Memory B cell (primary cell): ENCODE results near the gene LRMDA.

Source experiments
- ATAC-seq: fragments of 150-1000 bp; cut with Tn5 transposase; 2 replicates; pipeline ENCODE4 v1.10.0; 2021; ENCODE audit warnings: low read depth, mild to moderate bottlenecking, moderate library complexity
- DNase-seq, 2 donors: peaks; one replicate each; pipeline ENCODE4 v3.0.0; 2022; ENCODE audit warnings: low spot score in 2 of 2
- H3K27ac Mint-ChIP-seq: one replicate; pipeline ENCODE4 v1.8.0; 2022; ENCODE audit warnings: mild to moderate bottlenecking, moderate library complexity, mixed read lengths
- H3K27me3 Mint-ChIP-seq: one replicate; pipeline ENCODE4 v1.8.0; 2022; ENCODE audit warnings: mixed read lengths
- H3K36me3 Mint-ChIP-seq: one replicate; pipeline ENCODE4 v1.8.0; 2022; ENCODE audit warnings: mild to moderate bottlenecking, mixed read lengths
- H3K4me1 Mint-ChIP-seq: one replicate; pipeline ENCODE4 v1.8.0; 2022; ENCODE audit warnings: mixed read lengths
- H3K4me3 Mint-ChIP-seq: one replicate; pipeline ENCODE4 v1.8.0; 2022; ENCODE audit warnings: mild to moderate bottlenecking, moderate library complexity, mixed read lengths
- H3K9me3 Mint-ChIP-seq: one replicate; pipeline ENCODE4 v1.8.0; 2022; ENCODE audit warnings: mixed read lengths

The LRMDA gene

DNA sequence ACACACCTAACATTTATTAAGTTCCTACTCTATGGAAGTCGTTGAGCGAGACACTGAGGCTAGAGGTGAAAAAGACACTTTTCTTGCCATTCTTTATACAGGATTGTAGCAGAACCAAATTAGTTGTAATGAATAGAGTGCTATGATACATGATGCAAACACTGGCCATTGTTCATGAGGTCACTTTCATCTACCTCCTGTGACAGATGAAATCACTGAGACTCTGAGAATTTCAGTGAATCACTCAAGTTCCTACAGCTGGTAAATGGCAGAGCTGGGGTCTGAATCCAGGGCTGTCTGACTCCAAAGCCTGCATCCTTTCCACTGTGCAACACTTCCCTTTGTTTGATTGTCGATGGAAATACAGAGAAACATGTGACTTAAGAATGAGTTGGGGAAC lies 657.6 kb downstream of the LRMDA start:
- Mint-ChIP-seq H3K36me3 (no peaks in the 10 kb centered on the region), H3K27me3 (peaks cover 2% of the 10 kb centered on the region), H3K4me3 (no peak overlapping the region), H3K9me3 (peaks cover 4% of the 10 kb centered on the region), H3K27ac (no peak overlapping the region), H3K4me1 (no peaks in the 10 kb centered on the region)
- no peak for DNase-seq
- ATAC-seq = no peak

GRCh38 chr10:76089556-76090180 lies 658.2 kb downstream of the LRMDA start:
- no peak for ATAC-seq

DNA sequence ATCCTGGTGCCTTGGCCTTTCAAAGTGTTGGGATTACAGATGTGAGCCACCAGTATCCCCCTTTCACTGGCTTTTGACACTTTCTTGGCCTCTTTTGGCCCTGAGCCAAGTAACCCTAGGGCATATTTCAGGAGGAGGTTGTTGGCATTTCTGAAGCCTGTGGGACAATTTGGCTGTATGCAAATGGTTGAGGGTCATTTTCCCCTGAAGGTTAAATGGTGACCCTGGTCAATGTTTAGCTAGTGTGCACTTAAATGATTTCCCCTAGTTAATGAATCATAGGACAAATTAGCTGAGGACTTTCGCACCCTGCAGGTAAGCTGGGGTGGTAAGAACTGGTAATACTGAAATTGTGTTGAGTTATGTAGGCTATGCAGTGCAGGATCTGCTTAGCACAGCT lies 660.5 kb downstream of the LRMDA start:
- DNase-seq = no peak
- Mint-ChIP-seq H3K27me3 (no peaks in the 10 kb centered on the region), H3K27ac (no peak overlapping the region), H3K36me3 (no peaks in the 10 kb centered on the region), H3K4me3 (no peak overlapping the region), H3K4me1 (no peaks in the 10 kb centered on the region), H3K9me3 (peaks cover 4% of the 10 kb centered on the region)
- ATAC-seq = no peak

More at GRCh38 chr10:76089556-76090180, 658.2 kb downstream of the LRMDA start:
- Mint-ChIP-seq H3K4me1 (no peaks in the 10 kb centered on the region), H3K27ac (no peak overlapping the region), H3K36me3 (no peaks in the 10 kb centered on the region), H3K9me3 (peaks cover 4% of the 10 kb centered on the region), H3K4me3 (no peak overlapping the region), H3K27me3 (peaks cover 2% of the 10 kb centered on the region)
- no peak for DNase-seq

GRCh38 chr10:76106611-76107010 lies 675.2 kb downstream of the LRMDA start:
- ATAC-seq (no peak), DNase-seq (no peak)
- H3K9me3 Mint-ChIP-seq = peaks cover 3% of the 10 kb centered on the region
- H3K27ac Mint-ChIP-seq = no peak overlapping the region
- peaks cover 1% of the 10 kb centered on the region for H3K27me3 Mint-ChIP-seq
- H3K4me3 Mint-ChIP-seq = no peak overlapping the region
- no peaks in the 10 kb centered on the region for H3K36me3 Mint-ChIP-seq
- H3K4me1 Mint-ChIP-seq = no peaks in the 10 kb centered on the region

DNA sequence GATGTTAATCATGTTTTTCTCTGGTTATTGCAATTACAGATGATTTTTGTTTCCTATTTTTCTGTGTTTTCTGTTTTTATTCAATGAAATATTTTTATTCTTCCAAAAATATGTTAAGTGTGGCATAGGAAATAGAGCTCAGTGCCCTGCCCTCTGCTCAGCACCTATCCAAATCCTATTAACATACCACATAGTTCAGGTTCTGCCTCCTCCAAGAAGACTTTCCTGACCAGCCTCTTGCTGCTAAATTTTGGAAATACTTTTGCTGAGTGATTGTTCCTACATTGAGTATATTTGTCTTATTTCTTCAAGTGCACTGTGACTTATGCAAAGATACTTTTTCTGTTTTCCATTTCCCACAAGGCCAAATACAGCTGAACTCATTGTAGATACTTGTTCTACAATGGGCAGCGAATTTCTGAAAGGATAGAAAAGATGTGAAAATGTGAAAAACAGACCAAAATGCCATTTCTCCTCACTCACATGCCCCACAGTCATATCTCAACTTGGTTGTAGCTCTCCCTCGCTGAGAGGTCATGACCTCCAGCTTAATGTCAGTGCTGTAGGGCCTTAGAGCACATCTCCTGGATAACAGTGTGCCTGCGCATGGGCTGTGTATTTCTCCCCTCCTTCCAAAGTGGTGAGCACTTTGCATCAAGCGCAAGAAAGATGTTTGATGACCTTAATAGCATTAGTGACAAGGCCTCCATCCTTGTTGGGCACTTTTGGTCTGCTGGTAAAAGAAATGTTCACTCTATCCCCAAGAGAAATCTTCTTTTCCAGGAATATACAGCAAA lies 677.3 kb downstream of the LRMDA start:
- no peak for DNase-seq
- Mint-ChIP-seq H3K4me1 (no peaks in the 10 kb centered on the region), H3K9me3 (peaks cover 3% of the 10 kb centered on the region), H3K27me3 (peaks cover 1% of the 10 kb centered on the region), H3K36me3 (no peaks in the 10 kb centered on the region), H3K27ac (no peak overlapping the region), H3K4me3 (no peak overlapping the region)
- ATAC-seq = no peak

DNA sequence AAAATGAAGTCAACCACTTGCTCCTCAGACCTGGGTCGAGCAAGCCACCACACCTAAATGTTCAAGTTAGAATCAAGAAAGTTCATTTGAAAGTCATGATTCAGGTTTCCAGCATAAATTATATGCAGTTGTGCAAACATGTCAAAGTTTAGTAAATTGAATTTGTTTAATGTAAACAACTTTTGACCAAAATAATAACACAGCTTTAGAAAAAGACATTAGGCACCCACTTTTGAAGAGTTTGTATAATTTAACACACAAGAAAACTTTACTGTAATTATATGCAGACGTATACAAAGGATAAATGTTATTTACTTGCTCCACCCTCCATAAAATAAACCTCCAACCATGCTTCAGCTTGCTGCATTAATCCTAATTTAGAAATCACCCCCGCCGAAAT lies 680.0 kb downstream of the LRMDA start:
- no peak overlapping the region for H3K4me3 Mint-ChIP-seq
- H3K9me3 Mint-ChIP-seq = no peaks in the 10 kb centered on the region
- no peak for ATAC-seq
- DNase-seq = no peak
- H3K27me3 Mint-ChIP-seq = peaks cover 1% of the 10 kb centered on the region
- H3K36me3 Mint-ChIP-seq = no peaks in the 10 kb centered on the region
- no peaks in the 10 kb centered on the region for H3K4me1 Mint-ChIP-seq
- no peak overlapping the region for H3K27ac Mint-ChIP-seq

DNA sequence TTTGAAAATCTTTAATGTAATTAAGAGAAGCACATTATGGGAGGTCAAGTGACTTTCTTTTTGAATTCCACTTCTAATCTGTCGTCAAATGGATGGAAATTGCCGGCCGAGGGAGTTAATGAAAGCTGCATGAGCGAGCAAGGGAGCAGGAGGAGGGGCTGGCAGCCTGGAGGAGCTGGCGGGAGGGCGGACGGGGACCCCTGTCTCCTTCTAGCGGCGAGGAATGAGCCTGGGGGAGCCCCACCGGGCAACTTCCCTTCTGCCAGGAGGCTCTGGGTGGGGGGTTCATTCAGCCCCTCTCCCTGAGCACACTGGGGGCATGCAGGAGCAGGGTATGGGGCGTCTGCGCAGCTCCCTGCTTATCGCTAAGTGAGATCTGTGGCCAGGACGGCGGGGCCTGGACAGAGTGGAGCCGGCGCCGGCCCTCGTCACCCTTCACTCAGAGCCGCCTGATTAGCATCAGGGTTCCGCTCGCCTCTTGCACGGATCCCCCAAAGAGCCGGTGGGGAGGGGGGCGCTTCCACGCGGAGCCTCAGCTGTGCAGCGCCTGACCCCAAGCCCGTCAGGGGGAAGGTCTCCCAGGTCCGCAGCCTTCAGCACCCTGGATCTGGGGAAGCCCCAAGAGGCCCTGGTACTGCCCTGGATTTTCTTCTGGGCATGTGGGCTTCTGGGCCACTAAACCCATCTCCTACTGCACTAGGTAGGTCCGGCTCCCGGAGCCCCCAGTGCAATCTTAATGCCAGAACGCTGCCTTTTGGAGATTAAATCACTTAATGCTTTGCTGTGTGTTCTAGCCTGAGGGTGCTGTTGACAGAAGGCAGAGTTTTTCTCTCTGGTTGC lies 680.8 kb downstream of the LRMDA start:
- Mint-ChIP-seq H3K4me1 (no peaks in the 10 kb centered on the region), H3K27ac (no peak overlapping the region), H3K4me3 (no peak overlapping the region), H3K36me3 (no peaks in the 10 kb centered on the region), H3K27me3 (peaks cover 1% of the 10 kb centered on the region), H3K9me3 (no peaks in the 10 kb centered on the region)
- DNase-seq (no peak), ATAC-seq (no peak)

- H3K27me3 Mint-ChIP-seq = peaks cover 1% of the 10 kb centered on the region
- no peak for DNase-seq
These were observed 681.4 kb downstream of the LRMDA start for GRCh38 chr10:76112826-76113150.

DNA sequence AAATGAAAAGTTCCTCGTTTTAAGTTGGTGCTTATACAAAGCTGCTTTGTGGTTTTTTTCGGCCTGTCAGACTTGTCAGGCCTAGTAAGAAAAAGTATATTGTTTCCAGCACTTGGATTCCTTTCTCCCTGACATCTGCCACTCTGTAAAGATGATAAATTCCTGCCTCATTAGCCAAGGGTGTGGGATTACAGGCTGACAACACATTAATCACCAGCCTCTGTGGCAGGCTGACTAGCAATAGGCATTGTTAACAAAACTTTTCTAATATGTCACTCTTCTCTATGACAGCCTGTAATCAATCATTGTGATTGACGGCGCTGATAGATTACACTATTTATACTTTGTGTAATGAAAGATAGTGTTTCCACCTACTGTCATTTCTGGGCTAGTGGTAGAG lies 682.5 kb downstream of the LRMDA start:
- Mint-ChIP-seq H3K27me3 (peaks cover 1% of the 10 kb centered on the region), H3K4me3 (no peak overlapping the region), H3K27ac (no peak overlapping the region), H3K36me3 (no peaks in the 10 kb centered on the region), H3K4me1 (no peaks in the 10 kb centered on the region), H3K9me3 (no peaks in the 10 kb centered on the region)
- DNase-seq (no peak), ATAC-seq (no peak)

More at GRCh38 chr10:76112826-76113150, 681.4 kb downstream of the LRMDA start:
- H3K9me3 Mint-ChIP-seq = no peaks in the 10 kb centered on the region
- no peaks in the 10 kb centered on the region for H3K4me1 Mint-ChIP-seq
- H3K27ac Mint-ChIP-seq = no peak overlapping the region
- ATAC-seq = no peak
- H3K4me3 Mint-ChIP-seq = no peak overlapping the region
- H3K36me3 Mint-ChIP-seq = no peaks in the 10 kb centered on the region

DNA sequence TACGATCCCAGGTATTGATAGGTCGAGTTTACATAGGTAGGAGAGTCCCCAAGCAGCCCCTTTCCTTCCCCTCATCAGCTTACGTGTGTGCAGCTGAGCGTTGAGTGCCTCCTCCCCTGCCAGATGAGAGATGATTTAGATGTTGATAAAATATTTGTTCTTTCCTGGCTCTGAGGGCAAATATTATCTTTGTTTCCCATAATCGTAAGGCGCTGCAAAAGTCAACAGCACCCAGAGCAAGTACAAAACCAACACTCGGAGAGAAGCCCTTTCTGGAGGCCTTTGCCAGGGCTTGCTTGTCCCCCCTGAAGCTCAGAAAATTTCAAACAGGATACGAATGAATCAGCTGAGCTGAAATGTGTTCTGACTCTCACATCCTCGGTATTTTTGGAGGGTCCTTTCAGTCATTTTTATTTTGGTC lies 683.2 kb downstream of the LRMDA start:
- Mint-ChIP-seq H3K4me1 (no peaks in the 10 kb centered on the region), H3K27me3 (peaks cover 1% of the 10 kb centered on the region), H3K9me3 (no peaks in the 10 kb centered on the region), H3K4me3 (no peak overlapping the region), H3K27ac (no peak overlapping the region), H3K36me3 (no peaks in the 10 kb centered on the region)
- ATAC-seq (no peak), DNase-seq (no peak)

- H3K9me3 Mint-ChIP-seq = no peaks in the 10 kb centered on the region
- H3K4me3 Mint-ChIP-seq = no peak overlapping the region
- H3K36me3 Mint-ChIP-seq = no peaks in the 10 kb centered on the region
- H3K27me3 Mint-ChIP-seq = peaks cover 1% of the 10 kb centered on the region
- no peaks in the 10 kb centered on the region for H3K4me1 Mint-ChIP-seq
- ATAC-seq (no peak), DNase-seq (no peak)
- no peak overlapping the region for H3K27ac Mint-ChIP-seq
These were observed 683.7 kb downstream of the LRMDA start for GRCh38 chr10:76115131-76115470.

DNA sequence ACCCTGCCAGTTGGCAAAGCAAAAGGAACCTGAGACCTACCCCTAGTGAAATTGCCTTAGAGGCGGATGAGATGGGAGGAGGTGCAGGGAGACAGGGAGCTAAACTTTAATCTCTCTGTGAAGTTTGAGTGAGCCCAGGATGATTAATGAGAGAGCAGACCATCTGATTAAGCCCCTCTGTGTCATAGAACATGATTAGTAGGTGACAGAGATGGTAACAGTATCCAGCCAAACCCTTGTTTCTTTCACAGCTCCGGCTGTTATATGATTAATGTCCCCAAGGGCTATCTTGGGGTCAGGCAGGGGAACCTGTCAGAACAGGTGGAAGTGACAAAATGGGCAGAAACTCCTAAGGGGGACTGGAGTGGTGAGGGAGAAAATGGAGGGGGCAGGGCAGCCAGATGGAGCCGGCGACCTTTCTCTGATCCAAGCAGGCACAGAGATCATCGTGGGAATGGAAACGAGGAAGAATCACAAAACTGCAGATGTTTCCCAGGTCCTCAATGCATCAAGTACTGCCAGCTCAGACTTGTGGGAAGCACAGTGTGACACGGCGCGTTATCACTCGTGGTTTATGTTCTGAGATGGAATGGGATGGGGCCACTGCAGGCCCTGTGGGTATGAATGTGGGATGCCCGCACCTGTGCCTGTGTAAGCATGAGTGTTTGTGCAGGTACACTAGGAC lies 684.2 kb downstream of the LRMDA start:
- Mint-ChIP-seq H3K27me3 (peaks cover under 1% of the 10 kb centered on the region), H3K27ac (no peak overlapping the region), H3K36me3 (no peaks in the 10 kb centered on the region), H3K4me1 (no peaks in the 10 kb centered on the region), H3K4me3 (no peak overlapping the region), H3K9me3 (no peaks in the 10 kb centered on the region)
- DNase-seq = no peak
- no peak for ATAC-seq

GRCh38 chr10:76116523-76116922 lies 685.1 kb downstream of the LRMDA start:
- H3K36me3 Mint-ChIP-seq = no peaks in the 10 kb centered on the region
- H3K27ac Mint-ChIP-seq = no peak overlapping the region
- DNase-seq (no peak), ATAC-seq (no peak)
- no peaks in the 10 kb centered on the region for H3K9me3 Mint-ChIP-seq
- no peaks in the 10 kb centered on the region for H3K27me3 Mint-ChIP-seq
- H3K4me3 Mint-ChIP-seq = no peak overlapping the region
- no peaks in the 10 kb centered on the region for H3K4me1 Mint-ChIP-seq

- H3K4me1 Mint-ChIP-seq = no peaks in the 10 kb centered on the region
- peaks cover 2% of the 10 kb centered on the region for H3K9me3 Mint-ChIP-seq
These were observed 686.5 kb downstream of the LRMDA start for GRCh38 chr10:76117949-76118348.

More at GRCh38 chr10:76117949-76118348, 686.5 kb downstream of the LRMDA start:
- DNase-seq (no peak), ATAC-seq (no peak)
- Mint-ChIP-seq H3K4me3 (no peak overlapping the region), H3K27ac (no peak overlapping the region), H3K27me3 (no peaks in the 10 kb centered on the region), H3K36me3 (no peaks in the 10 kb centered on the region)
